Lung (tissue), 12 donors: Measurements from ENCODE around the gene IFNLR1. TPM values are rescaled to one million over a fixed set of nuclear protein-coding genes. Genes with fewer than 3 reads are reported as not detected.

ENCODE experiments used
- ATAC-seq: fragments of 200-7000 bp; cut with Tn5 transposase; one replicate; pipeline ENCODE4 v1.9.1; 2020; ENCODE audit warnings: moderate number of reproducible peaks; ENCODE audit not compliant: insufficient read depth, low FRiP score
- DNase-seq, 3 donors: peaks; one replicate each; pipeline ENCODE4 v3.0.0-alpha.2; 2013 to 2017
- H3K27ac ChIP-seq, 2 donors: one replicate each; pipeline ENCODE4 v1.5.1; 2013; ENCODE audit warnings: mild to moderate bottlenecking in 2 of 2, moderate library complexity in 2 of 2, control low read depth in 1 of 2, inconsistent platforms in 1 of 2, low read depth in 1 of 2, low read length in 1 of 2
- H3K27me3 ChIP-seq, 3 donors: one replicate each; pipeline ENCODE4 v1.5.1; 2013; ENCODE audit warnings: low read length in 2 of 3; ENCODE audit not compliant: control insufficient read depth in 3 of 3, insufficient read depth in 3 of 3
- H3K36me3 ChIP-seq, 4 donors: one replicate each; pipeline ENCODE4 v1.5.1; 2013; ENCODE audit warnings: low read length in 4 of 4, mild to moderate bottlenecking in 1 of 4, moderate library complexity in 1 of 4; ENCODE audit not compliant: control insufficient read depth in 4 of 4, insufficient read depth in 4 of 4
- H3K4me1 ChIP-seq, 5 donors: one replicate each; pipeline ENCODE4 v1.5.1; 2013; ENCODE audit warnings: low read length in 5 of 5, mild to moderate bottlenecking in 2 of 5, moderate library complexity in 1 of 5; ENCODE audit not compliant: control insufficient read depth in 5 of 5, insufficient read depth in 5 of 5
- H3K4me3 ChIP-seq: one replicate; pipeline ENCODE4 v1.5.1; 2013; ENCODE audit warnings: mild to moderate bottlenecking, control low read depth, moderate library complexity
- H3K9ac ChIP-seq, 2 donors: one replicate each; pipeline ENCODE4 v1.5.1; 2013; ENCODE audit warnings: low read length in 2 of 2, control low read depth in 1 of 2; ENCODE audit not compliant: insufficient read depth in 1 of 2
- H3K9me3 ChIP-seq, 4 donors: one replicate each; pipeline ENCODE4 v1.5.1; 2013; ENCODE audit warnings: low read length in 3 of 4, mild to moderate bottlenecking in 1 of 4, moderate library complexity in 1 of 4; ENCODE audit not compliant: control insufficient read depth in 4 of 4, insufficient read depth in 3 of 4
- WGBS, 2 donors: extraction: QIAGEN DNeasy Blood & Tissue Kit; methylation state at CpG; one replicate each; pipeline ENCODE4 v1.1.7; 2013; 5-methylcytosine and 5-hydroxymethylcytosine counted together
- polyA plus RNA-seq, 2 donors: library from polyadenylated mRNA; stranded (reverse); fragments of 200-250 nt; gene quantifications; one replicate each; pipeline ENCODE4 v1.2.1, GENCODE V29; 2013
- total RNA-seq, 2 donors: library from RNA; depleted of rRNA in 1 of 2; stranded (reverse); fragments of >200 nt in 1 of 2; gene quantifications; one replicate each; pipeline ENCODE4 v1.2.1, GENCODE V29; 2014 to 2021
- TF ChIP-seq, protein P1 (sequence below): IDR thresholded peaks from 2 replicates; pipeline ENCODE4 v1.5.1; 2012; ENCODE audit warnings: mild to moderate bottlenecking; ENCODE audit errors: control extremely low read depth, extremely low read depth
- donor health status: control.
- donor health status: control.
- donor health status: Bipolar disorder and iron deficiency.
- donor health status: healthy.
- donor health status: DM: yes; HTN: yes; CAD: no.

The IFNLR1 gene
- total and polyA plus RNA-seq, 4 donors = 1.2 to 9.0 (median 2.7) TPM

- WGBS, 2 donors = 54 to 76% methylated on average over 5 of the region's 5 CpGs
- H3K9me3 ChIP-seq = peaks cover 0 to 2% (median 0%) of the 10 kb centered on the region in 4 donors
- no peak overlapping the region for H3K4me3 ChIP-seq
- TF ChIP-seq, protein P1, sequence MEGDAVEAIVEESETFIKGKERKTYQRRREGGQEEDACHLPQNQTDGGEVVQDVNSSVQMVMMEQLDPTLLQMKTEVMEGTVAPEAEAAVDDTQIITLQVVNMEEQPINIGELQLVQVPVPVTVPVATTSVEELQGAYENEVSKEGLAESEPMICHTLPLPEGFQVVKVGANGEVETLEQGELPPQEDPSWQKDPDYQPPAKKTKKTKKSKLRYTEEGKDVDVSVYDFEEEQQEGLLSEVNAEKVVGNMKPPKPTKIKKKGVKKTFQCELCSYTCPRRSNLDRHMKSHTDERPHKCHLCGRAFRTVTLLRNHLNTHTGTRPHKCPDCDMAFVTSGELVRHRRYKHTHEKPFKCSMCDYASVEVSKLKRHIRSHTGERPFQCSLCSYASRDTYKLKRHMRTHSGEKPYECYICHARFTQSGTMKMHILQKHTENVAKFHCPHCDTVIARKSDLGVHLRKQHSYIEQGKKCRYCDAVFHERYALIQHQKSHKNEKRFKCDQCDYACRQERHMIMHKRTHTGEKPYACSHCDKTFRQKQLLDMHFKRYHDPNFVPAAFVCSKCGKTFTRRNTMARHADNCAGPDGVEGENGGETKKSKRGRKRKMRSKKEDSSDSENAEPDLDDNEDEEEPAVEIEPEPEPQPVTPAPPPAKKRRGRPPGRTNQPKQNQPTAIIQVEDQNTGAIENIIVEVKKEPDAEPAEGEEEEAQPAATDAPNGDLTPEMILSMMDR = no peak
- no peak overlapping the region for H3K27ac ChIP-seq
- H3K36me3 ChIP-seq = peaks cover 0 to 5% (median 0%) of the 10 kb centered on the region in 4 donors
- ATAC-seq = no peak
- peaks cover 0 to 12% (median 5%) of the 10 kb centered on the region in 3 donors for H3K27me3 ChIP-seq
- no peak overlapping the region for H3K9ac ChIP-seq
- H3K4me1 ChIP-seq = peaks cover 0 to 2% (median 0%) of the 10 kb centered on the region in 5 donors
- no peak for DNase-seq
These were observed 5.5 kb downstream of the IFNLR1 start for GRCh38 chr1:24181619-24182018.

- WGBS, 2 donors = 88 to 89% methylated on average over 6 of the region's 6 CpGs
- H3K27me3 ChIP-seq = peaks cover 0 to 6% (median 0%) of the 10 kb centered on the region in 3 donors
- no peaks in the 10 kb centered on the region for H3K4me1 ChIP-seq
- no peak overlapping the region for H3K4me3 ChIP-seq
- H3K27ac ChIP-seq = no peak overlapping the region
- no peak overlapping the region for H3K9ac ChIP-seq
- peaks cover 0 to 5% (median 0%) of the 10 kb centered on the region in 4 donors for H3K36me3 ChIP-seq
- DNase-seq (no peak), ATAC-seq (no peak)
- TF ChIP-seq, protein P1 = no peak
- H3K9me3 ChIP-seq = no peaks in the 10 kb centered on the region
These were observed 6.4 kb downstream of the IFNLR1 start for GRCh38 chr1:24180676-24181075.

DNA sequence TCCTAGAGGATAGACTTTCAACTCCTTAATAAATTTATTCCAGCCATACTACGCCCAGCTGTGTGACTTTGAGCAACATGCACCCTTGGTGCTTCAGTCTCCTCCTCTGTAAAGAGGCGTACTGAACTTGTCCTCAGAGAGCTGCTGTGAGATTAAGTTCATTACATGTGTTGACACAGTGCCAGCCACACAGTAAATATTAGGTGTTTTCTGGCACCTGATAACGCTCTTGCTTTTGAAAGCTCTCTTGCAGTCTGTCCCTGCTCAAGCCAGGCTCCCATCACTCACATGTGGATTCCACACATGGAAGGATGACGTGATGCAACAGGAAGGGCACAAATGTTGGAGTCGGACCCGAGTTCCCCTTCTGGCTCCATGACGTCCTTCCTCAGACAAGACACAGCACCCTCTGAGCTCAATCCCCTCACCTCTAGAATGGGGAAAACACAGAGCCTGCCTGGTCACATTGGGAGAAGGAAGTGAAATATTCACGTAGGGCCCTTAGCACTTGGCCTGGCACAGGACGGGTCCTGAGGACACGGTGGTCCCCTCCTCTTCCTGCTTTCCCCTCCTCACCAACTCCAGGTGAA lies 7.7 kb downstream of the IFNLR1 start:
- WGBS, 2 donors = 48 to 57% methylated on average over 10 of the region's 10 CpGs
- no peak for ATAC-seq
- no peak overlapping the region for H3K27ac ChIP-seq
- peaks cover 0 to 3% (median 0%) of the 10 kb centered on the region in 3 donors for H3K27me3 ChIP-seq
- H3K9me3 ChIP-seq = no peaks in the 10 kb centered on the region
- no peak overlapping the region for H3K4me3 ChIP-seq
- TF ChIP-seq, protein P1 = no peak
- no peak for DNase-seq
- no peaks in the 10 kb centered on the region for H3K4me1 ChIP-seq
- no peak overlapping the region for H3K9ac ChIP-seq
- H3K36me3 ChIP-seq = peaks cover 0 to 5% (median 0%) of the 10 kb centered on the region in 4 donors
